Esophagus (tissue), 2 donors: ENCODE measurements around the gene ACOT7. TPM values are rescaled to one million over a fixed set of nuclear protein-coding genes. Genes with fewer than 3 reads are reported as not detected.

ENCODE experiments used
- H3K27ac ChIP-seq, 2 donors: one replicate each; pipeline ENCODE4 v1.5.1; 2013; ENCODE audit warnings: low read depth in 2 of 2, mild to moderate bottlenecking in 2 of 2, inconsistent platforms in 1 of 2, low read length in 1 of 2, moderate library complexity in 1 of 2
- H3K27me3 ChIP-seq, 2 donors: one replicate each; pipeline ENCODE4 v1.6.1; 2013; ENCODE audit warnings: low read length in 2 of 2, control low read depth in 1 of 2, mild to moderate bottlenecking in 1 of 2; ENCODE audit not compliant: insufficient read depth in 2 of 2, control insufficient read depth in 1 of 2
- H3K36me3 ChIP-seq, 2 donors: one replicate each; pipeline ENCODE4 v1.6.1; 2013; ENCODE audit warnings: low read length in 1 of 2; ENCODE audit not compliant: control insufficient read depth in 2 of 2, insufficient read depth in 2 of 2
- H3K4me1 ChIP-seq, 2 donors: one replicate each; pipeline ENCODE4 v1.6.1; 2013; ENCODE audit warnings: low read length in 1 of 2; ENCODE audit not compliant: control insufficient read depth in 2 of 2, insufficient read depth in 2 of 2
- H3K4me3 ChIP-seq, 2 donors: one replicate each; pipeline ENCODE4 v1.5.1; 2013; ENCODE audit warnings: low read length in 2 of 2, mild to moderate bottlenecking in 2 of 2, low read depth in 1 of 2, moderate library complexity in 1 of 2
- H3K9me3 ChIP-seq, 2 donors: one replicate each; pipeline ENCODE4 v1.6.1; 2013; ENCODE audit warnings: mild to moderate bottlenecking in 2 of 2, low read depth in 1 of 2, low read length in 1 of 2, moderate library complexity in 1 of 2; ENCODE audit not compliant: control insufficient read depth in 2 of 2, insufficient read depth in 1 of 2
- WGBS, 2 donors: extraction: QIAGEN DNeasy Blood & Tissue Kit; methylation state at CpG; one replicate each; pipeline ENCODE4 v1.1.7; 2013; 5-methylcytosine and 5-hydroxymethylcytosine counted together
- polyA plus RNA-seq, 2 donors: library from polyadenylated mRNA; stranded (reverse); fragments of 200-250 nt; gene quantifications; one replicate each; pipeline ENCODE4 v1.2.3, GENCODE V29; 2013
- donor health status: healthy with polysubstance abuse.
- donor health status: Bipolar disorder and iron deficiency.

The ACOT7 gene
- polyA plus RNA-seq, 2 donors, result 12.3 to 39.7 TPM

DNA sequence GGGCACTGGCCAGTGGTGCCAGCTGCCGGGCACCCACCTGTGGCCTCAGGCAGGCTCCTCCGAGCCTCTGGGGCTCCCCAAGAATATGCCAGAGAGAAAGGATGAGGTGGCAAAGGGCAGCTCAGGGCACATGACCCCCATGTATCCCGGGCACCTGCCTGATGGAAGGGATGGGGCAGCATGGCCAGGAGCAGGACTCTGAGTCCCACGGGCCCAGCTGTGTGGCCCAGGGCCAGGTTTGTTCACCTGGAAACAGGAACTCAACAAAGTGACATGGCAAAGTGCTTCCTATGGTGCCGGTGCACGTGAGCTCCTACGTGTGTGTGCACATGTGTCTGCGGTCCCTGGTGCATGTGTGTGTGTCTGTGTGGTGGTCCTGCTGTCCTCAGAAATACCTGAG lies 123.2 kb downstream of the ACOT7 start:
- Histone ChIP-seq H3K36me3 (no peaks in the 10 kb centered on the region), H3K4me1 (peaks cover 0 to 21% of the 10 kb centered on the region in 2 donors), H3K27me3 (no peaks in the 10 kb centered on the region), H3K9me3 (no peaks in the 10 kb centered on the region), H3K4me3 (no peak overlapping the region), H3K27ac (no peak overlapping the region)
- 51 to 65% methylated on average over 8 of the region's 8 CpGs for WGBS, 2 donors

DNA sequence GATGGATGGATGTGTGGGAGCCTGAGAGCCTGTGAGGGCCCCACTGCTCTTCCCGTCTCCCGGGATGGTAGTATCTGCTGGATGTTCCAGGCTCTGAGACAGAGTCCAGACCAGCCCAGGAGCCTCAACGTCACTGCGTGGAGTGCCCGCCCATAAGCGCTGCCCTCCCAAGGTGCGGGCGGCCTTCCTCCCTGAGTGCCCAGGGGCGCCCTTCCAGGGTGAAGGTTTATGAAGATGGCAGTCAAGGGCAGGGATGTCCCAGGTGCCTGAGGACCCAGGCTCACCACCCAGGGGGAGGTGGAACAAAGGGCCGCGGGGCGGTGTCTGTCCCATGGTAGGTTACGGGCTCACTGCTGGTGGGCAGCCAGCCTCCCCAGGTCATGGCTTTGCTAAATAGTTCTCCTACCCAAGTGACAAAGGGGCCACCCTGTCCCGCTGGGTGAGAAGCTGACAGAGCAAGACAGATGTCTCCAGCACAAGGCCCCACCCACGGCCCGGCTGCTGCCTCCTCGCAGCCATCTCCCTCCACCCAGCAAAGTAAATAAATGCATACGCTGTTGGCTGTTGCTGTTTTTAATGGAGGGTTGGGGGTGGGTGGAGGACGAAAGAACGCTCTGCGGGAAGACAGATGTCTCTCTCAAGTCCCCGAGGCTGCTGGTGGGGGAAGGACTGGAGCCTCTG lies 123.7 kb downstream of the ACOT7 start:
- Histone ChIP-seq H3K27ac (no peak overlapping the region), H3K9me3 (no peaks in the 10 kb centered on the region), H3K4me3 (no peak overlapping the region), H3K4me1 (peaks cover 0 to 21% of the 10 kb centered on the region in 2 donors), H3K27me3 (no peaks in the 10 kb centered on the region), H3K36me3 (no peaks in the 10 kb centered on the region)
- WGBS, 2 donors, result 67% methylated on average over 22 of the region's 22 CpGs

DNA sequence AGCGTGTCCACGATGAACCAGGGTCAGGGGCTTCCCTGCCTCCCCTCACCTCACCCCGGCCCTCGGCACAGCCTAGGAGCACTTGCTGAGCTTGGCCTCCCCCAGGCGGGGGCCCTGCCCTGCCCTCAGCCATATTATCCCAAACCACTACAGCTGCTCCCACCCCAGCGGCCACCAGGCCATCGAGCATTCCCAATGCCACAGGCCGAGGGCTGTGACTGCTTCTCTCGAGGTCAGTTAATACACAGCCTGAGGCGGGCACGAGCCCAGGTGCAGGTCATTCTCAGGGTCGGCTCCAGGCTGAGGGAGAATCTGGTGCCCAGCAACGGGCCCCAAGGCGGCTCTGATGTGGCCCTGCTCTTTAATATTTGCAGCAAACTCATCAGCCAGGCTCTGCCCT lies 124.3 kb downstream of the ACOT7 start:
- Histone ChIP-seq H3K36me3 (no peaks in the 10 kb centered on the region), H3K27ac (no peak overlapping the region), H3K4me1 (peaks cover 0 to 21% of the 10 kb centered on the region in 2 donors), H3K9me3 (no peaks in the 10 kb centered on the region), H3K4me3 (no peak overlapping the region), H3K27me3 (no peaks in the 10 kb centered on the region)
- WGBS, 2 donors, result 90 to 93% methylated on average over 14 of the region's 14 CpGs

DNA sequence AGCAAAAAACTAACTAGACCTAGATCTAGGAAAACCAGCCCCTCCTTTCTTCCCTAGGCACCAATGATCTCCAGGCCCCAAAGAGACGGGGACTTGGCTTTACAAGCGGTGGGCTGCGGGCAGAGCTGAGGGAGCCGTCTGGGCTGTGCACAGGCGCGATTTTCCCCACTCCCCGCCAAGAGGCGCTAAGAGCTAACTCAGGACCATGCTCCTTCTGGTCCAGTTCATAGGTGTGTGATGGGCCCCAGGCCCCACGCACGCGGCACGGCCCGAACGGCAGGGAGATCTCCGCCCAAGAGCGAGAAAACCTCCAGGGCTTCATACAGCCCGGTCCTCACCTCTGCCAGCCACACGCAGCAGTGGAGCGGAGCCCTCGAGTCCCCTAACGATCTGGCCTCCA lies 125.2 kb downstream of the ACOT7 start:
- peaks cover 0 to 25% of the 10 kb centered on the region in 2 donors for H3K4me1 ChIP-seq
- peaks cover 0 to 2% of the 10 kb centered on the region in 2 donors for H3K36me3 ChIP-seq
- 88 to 91% methylated on average over 21 of the region's 21 CpGs for WGBS, 2 donors
- H3K27ac ChIP-seq, result no peak overlapping the region
- H3K4me3 ChIP-seq, result no peak overlapping the region
- H3K9me3 ChIP-seq, result no peaks in the 10 kb centered on the region
- H3K27me3 ChIP-seq, result no peaks in the 10 kb centered on the region

DNA sequence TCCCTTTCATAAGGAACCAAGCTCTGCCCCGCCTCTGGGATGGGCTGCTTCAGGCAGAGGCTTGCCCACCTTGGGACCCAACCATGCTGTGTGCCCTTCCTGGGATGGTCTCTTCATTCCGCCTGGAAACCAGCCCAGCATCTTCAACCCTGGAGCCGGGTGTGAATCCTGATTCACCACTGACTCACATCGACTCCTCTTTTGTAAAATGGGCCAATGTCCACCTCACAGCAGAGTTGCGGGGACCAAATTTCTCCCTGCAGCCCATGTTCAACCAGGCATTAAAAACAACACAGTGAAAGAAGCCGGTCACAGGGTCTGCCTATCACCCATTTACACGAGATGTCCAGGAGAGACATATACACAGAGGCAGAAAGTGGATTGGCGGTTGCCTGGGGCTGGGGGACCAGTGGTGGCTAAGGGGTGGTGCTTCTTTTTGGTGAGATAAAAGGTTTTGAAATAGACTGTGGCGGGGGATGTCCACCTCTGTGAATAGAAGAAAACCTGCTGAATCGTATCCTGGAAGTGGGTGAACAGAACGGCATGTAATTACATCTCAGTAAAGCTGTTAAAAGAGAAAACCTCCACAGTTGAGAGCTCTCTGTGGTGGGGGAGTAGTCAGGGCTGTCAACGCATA lies 125.8 kb downstream of the ACOT7 start:
- peaks cover 0 to 23% of the 10 kb centered on the region in 2 donors for H3K4me1 ChIP-seq

DNA sequence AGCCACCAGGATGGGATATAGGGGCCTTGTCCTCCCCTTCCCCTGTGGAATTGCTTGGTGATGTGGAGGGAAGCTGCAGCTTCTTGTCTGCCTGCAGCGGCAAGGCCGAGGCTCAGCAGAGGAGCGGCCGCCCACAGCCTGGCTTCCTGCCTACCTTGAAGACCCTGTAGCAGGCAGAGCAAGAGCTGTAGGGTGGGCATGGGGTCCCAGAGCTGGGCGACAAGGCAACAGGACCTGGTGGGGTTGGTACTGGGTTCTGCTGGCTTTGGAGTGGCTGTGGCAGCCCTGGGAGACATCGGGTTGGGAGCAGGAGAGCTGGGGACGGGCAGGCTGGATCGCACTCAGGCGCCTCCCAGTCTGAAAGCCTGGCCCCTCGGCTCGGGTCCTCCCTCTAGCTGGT lies 126.9 kb downstream of the ACOT7 start:
- Histone ChIP-seq H3K36me3 (peaks cover 0 to 2% of the 10 kb centered on the region in 2 donors), H3K27ac (no peak overlapping the region), H3K9me3 (no peaks in the 10 kb centered on the region), H3K27me3 (no peaks in the 10 kb centered on the region), H3K4me1 (peaks cover 0 to 16% of the 10 kb centered on the region in 2 donors), H3K4me3 (no peak overlapping the region)
- 86 to 87% methylated on average over 11 of the region's 11 CpGs for WGBS, 2 donors

More for the DNA sequence above, 125.8 kb downstream of the ACOT7 start:
- H3K36me3 ChIP-seq, result peaks cover 0 to 2% of the 10 kb centered on the region in 2 donors
- H3K27ac ChIP-seq, result no peak overlapping the region
- H3K4me3 ChIP-seq, result no peak overlapping the region
- 73 to 79% methylated on average over 12 of the region's 12 CpGs for WGBS, 2 donors
- no peaks in the 10 kb centered on the region for H3K9me3 ChIP-seq
- no peaks in the 10 kb centered on the region for H3K27me3 ChIP-seq

DNA sequence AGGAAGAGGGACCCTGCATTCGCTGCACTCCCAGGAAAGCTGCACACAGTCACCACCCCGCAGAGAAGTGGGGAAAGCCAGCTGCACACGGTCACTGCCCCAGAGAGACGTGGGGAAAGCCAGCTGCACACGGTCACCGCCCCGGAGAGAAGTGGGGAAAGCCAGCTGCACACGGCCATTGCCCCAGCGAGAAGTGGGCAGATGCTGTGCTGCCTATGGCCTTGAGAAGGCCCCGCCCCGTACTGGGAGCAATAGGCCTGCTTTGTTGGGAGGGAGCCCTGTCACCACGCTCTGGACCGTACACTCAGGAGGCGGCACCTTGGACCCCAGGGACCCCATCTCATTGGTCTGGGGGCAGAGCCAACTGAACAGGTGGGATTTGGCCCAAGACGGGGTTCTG lies 128.4 kb downstream of the ACOT7 start:
- WGBS, 2 donors, result 82 to 91% methylated on average over 15 of the region's 15 CpGs
- Histone ChIP-seq H3K27me3 (no peaks in the 10 kb centered on the region), H3K4me3 (no peak overlapping the region), H3K4me1 (peaks cover 0 to 10% of the 10 kb centered on the region in 2 donors), H3K27ac (no peak overlapping the region), H3K9me3 (no peaks in the 10 kb centered on the region), H3K36me3 (peaks cover 0 to 2% of the 10 kb centered on the region in 2 donors)

DNA sequence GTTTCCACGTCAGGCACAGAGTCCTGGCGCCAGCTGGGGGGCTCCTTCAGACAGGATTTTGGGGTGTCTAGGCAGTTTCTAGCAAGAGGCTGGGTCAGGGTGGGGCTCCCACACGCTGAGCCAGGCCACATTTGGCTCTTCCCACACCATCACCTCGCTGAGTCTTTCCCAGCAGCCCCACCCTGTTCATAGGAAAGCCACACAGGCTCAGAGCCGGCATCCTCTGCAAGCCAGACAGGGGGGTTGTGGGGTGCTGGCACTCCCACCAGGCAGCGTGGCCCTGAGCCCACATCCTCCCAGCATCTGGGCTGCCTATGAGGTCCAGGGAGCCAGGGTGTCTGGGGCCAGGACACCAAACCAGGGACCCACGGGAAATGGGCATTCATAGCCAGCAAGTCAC lies 129.9 kb downstream of the ACOT7 start:
- Histone ChIP-seq H3K4me3 (no peak overlapping the region), H3K27ac (no peak overlapping the region), H3K4me1 (peaks cover 0 to 11% of the 10 kb centered on the region in 2 donors), H3K27me3 (no peaks in the 10 kb centered on the region), H3K36me3 (peaks cover 0 to 2% of the 10 kb centered on the region in 2 donors), H3K9me3 (no peaks in the 10 kb centered on the region)
- WGBS, 2 donors, result 45 to 63% methylated on average over 7 of the region's 7 CpGs

DNA sequence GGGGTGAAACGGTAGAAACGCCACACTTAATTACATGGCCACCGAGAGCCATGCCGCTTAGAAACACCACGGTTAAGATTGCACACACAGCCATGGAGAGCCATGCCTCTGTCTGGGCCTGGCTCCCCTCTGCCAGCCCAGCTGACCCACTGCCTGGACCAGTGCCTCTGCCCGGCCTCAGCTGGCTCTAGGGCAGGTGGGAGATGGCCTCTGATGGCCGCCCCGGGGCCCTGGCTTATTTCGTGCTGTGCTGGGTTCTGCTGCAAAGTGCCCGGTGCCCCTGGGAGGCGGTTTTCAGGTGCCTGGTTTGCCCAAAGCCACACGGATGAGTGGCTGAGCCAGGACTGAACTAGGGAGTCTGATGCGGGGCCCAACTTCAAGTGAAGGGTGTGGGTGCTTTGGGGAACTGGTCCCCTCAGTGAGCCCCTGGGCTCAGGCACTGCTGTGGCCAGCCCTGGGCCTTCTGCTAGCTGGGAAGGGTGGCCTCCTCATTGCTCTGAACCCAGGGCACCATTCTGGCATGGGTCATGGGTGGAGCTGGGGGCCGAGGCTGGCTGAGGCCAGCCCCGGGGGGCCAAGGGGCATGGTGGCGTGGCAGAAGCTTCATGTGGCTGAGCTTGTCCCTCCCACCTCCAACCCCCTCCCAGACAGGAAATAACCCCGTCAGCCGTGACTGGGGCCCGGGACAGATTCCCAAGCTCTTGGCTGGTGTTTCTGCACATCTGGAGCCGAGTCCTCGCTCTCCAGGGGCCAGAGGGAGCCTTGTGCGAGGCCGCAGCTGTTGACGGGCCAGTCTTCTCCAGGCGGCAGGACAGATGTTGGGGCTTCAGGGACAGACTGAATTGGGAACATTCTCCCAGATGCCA lies 130.8 kb downstream of the ACOT7 start:
- 73 to 74% methylated on average over 25 of the region's 25 CpGs for WGBS, 2 donors
- no peak overlapping the region for H3K4me3 ChIP-seq
- peaks cover 0 to 11% of the 10 kb centered on the region in 2 donors for H3K4me1 ChIP-seq
- no peak overlapping the region for H3K27ac ChIP-seq
- no peaks in the 10 kb centered on the region for H3K27me3 ChIP-seq
- peaks cover 0 to 2% of the 10 kb centered on the region in 2 donors for H3K36me3 ChIP-seq
- no peaks in the 10 kb centered on the region for H3K9me3 ChIP-seq
